Left ventricle myocardium inferior (tissue), 1 donor: ENCODE measurements around the gene FABP2. TPM values are rescaled to one million over a fixed set of nuclear protein-coding genes. Genes with fewer than 3 reads are reported as not detected.

ENCODE experiments used
- DNase-seq: peaks from one replicate; pipeline ENCODE4 v3.0.0-alpha.2; 2020
- H3K27ac ChIP-seq: fragments of 200-600 bp; replicated peaks from 2 replicates; pipeline ENCODE4 v1.8.0; 2021
- H3K27me3 ChIP-seq: fragments of 200-600 bp; 2 replicates; pipeline ENCODE4 v1.8.0; 2021; ENCODE audit warnings: low read depth
- H3K36me3 ChIP-seq: fragments of 200-600 bp; 2 replicates; pipeline ENCODE4 v1.8.0; 2021
- H3K4me1 ChIP-seq: fragments of 200-600 bp; 2 replicates; pipeline ENCODE4 v1.8.0; 2021
- H3K4me3 ChIP-seq: fragments of 200-600 bp; 2 replicates; pipeline ENCODE4 v1.8.0; 2021; ENCODE audit warnings: mild to moderate bottlenecking, moderate library complexity
- H3K9me3 ChIP-seq: fragments of 200-600 bp; replicated peaks from 2 replicates; pipeline ENCODE4 v1.8.0; 2021
- intact Hi-C: fragments of 100-400 bp; cut with micrococcal nuclease; formaldehyde crosslinking; loops from one replicate; pipeline ENCODE4 v1.11.0; 2022
- total RNA-seq: library from RNA; stranded (reverse); fragmentation: NEBNext Ultra II Directional; extraction: Animal tissue kit (Norgen Biotek cat#: 25700); gene quantifications from one replicate; pipeline ENCODE4 v1.2.1, GENCODE V29; 2021
- TF ChIP-seq, protein P1 (sequence below): fragments of 200-600 bp; IDR thresholded peaks from 2 replicates; pipeline ENCODE4 v1.8.0; 2021; ENCODE audit warnings: antibody characterized with exemption, mild to moderate bottlenecking, borderline replicate concordance
- donor health status: DM: no; HTN: yes; CAD: no; lungs with severe emphysema.

Gene FABP2
- total RNA-seq, 1 donor from 2014 or later, result not detected

DNA sequence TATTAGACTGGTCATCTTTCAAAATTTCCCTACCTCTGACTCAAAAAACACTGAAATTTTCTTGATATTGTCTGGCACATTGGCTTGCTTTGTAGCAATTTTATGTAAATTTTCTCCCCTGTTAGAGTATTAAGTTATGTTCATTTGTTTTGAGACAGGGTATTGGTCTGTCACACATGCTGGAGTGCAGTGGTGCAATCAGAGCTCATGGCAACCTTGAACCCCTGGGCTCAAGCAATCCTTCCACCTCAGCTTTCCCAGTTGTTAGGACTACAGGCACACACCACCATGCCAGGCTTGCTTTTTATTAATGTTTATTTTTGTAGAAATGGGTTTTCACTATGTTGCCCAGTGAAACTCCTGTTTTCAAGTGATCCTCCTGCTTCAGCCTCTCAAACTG is 17.5 kb downstream of the FABP2 start:
- H3K27ac ChIP-seq, result no peak overlapping the region
- H3K4me3 ChIP-seq, result no peak overlapping the region
- intact Hi-C loops, result no loop called here
- no peak for DNase-seq
- TF ChIP-seq, protein P1, sequence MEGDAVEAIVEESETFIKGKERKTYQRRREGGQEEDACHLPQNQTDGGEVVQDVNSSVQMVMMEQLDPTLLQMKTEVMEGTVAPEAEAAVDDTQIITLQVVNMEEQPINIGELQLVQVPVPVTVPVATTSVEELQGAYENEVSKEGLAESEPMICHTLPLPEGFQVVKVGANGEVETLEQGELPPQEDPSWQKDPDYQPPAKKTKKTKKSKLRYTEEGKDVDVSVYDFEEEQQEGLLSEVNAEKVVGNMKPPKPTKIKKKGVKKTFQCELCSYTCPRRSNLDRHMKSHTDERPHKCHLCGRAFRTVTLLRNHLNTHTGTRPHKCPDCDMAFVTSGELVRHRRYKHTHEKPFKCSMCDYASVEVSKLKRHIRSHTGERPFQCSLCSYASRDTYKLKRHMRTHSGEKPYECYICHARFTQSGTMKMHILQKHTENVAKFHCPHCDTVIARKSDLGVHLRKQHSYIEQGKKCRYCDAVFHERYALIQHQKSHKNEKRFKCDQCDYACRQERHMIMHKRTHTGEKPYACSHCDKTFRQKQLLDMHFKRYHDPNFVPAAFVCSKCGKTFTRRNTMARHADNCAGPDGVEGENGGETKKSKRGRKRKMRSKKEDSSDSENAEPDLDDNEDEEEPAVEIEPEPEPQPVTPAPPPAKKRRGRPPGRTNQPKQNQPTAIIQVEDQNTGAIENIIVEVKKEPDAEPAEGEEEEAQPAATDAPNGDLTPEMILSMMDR, result no peak
- H3K27me3 ChIP-seq, result no peaks in the 10 kb centered on the region
- no peaks in the 10 kb centered on the region for H3K36me3 ChIP-seq
- H3K9me3 ChIP-seq, result no peaks in the 10 kb centered on the region
- peaks cover 24% of the 10 kb centered on the region for H3K4me1 ChIP-seq

DNA sequence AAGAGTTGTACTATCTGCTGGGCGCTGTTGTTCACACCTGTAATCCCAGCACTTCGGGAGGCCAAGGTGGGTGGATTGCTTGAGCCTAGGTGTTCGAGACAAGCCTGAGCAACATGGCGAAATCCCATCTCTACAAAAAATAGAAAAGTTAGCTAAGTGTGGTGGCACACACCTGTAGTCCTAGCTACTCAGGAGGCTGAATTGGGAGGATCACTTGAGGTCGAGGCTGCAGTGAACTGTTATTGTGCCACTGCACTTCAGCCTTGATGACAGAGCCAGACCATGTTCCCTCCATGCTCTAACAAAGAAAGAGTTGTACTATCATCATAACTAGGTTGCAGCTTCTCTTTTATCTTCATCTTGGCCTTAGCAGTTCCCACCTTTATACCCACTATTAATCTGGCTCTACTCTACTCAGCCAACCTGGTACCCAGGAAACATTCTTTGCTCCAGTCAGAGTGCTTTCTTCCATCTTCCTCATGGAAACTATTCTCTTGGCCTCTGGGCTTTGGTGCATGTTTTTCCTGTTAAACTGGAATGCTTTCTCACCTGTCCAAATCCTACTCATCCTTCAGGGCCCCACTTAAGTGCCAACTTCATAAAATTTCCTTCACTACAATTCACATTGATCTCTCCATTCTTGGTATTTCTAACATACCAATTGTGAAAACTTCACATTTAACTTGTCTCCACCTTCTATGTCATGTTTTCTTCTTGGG is 18.2 kb downstream of the FABP2 start:
- no peak for DNase-seq
- Histone ChIP-seq H3K4me3 (no peak overlapping the region), H3K27ac (no peak overlapping the region), H3K4me1 (peaks cover 31% of the 10 kb centered on the region), H3K9me3 (no peaks in the 10 kb centered on the region), H3K36me3 (no peaks in the 10 kb centered on the region), H3K27me3 (no peaks in the 10 kb centered on the region)
- intact Hi-C loops, result no loop called here
- TF ChIP-seq, protein P1, result no peak

DNA sequence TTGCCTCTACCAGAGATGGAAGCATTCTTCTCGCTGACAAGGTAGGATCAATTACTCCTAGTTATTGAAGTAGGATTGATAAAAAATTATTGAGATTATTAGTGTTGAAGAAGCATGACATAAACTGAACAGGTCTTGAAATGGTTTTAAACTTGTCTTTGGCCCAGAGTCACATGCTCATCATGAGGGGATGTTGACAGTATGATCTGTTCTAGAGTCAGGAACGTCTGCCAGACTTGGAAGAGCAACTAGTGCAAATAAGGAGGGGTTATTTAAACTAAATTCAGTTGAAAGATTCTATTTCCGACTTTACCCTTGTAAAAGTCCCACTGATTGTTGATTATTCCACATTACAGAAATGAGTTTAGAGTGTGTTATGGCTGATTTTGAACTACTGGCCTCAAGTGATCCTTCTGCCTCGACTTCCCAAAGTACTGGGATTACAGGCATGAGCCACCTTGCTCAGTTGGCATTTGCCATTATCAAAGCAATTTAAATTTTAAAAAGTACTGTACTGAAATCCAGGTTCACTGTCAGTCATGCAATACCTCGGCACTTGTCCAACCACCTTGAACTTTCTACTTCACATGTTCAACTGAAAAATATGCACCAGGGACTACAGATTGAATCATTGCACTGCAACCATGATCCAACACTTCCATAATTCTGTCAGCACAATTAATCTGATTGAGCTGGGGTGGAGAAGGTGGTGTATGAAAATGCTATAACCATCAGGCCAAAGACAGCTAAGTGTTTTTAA is 19.7 kb downstream of the FABP2 start:
- TF ChIP-seq, protein P1, result no peak
- no peak overlapping the region for H3K4me3 ChIP-seq
- H3K27ac ChIP-seq, result peak overlapping the region; percentile 98
- peaks cover 14% of the 10 kb centered on the region for H3K36me3 ChIP-seq
- intact Hi-C loops, result no loop called here
- H3K4me1 ChIP-seq, result peaks cover 42% of the 10 kb centered on the region
- H3K9me3 ChIP-seq, result no peaks in the 10 kb centered on the region
- no peak for DNase-seq
- no peaks in the 10 kb centered on the region for H3K27me3 ChIP-seq

DNA sequence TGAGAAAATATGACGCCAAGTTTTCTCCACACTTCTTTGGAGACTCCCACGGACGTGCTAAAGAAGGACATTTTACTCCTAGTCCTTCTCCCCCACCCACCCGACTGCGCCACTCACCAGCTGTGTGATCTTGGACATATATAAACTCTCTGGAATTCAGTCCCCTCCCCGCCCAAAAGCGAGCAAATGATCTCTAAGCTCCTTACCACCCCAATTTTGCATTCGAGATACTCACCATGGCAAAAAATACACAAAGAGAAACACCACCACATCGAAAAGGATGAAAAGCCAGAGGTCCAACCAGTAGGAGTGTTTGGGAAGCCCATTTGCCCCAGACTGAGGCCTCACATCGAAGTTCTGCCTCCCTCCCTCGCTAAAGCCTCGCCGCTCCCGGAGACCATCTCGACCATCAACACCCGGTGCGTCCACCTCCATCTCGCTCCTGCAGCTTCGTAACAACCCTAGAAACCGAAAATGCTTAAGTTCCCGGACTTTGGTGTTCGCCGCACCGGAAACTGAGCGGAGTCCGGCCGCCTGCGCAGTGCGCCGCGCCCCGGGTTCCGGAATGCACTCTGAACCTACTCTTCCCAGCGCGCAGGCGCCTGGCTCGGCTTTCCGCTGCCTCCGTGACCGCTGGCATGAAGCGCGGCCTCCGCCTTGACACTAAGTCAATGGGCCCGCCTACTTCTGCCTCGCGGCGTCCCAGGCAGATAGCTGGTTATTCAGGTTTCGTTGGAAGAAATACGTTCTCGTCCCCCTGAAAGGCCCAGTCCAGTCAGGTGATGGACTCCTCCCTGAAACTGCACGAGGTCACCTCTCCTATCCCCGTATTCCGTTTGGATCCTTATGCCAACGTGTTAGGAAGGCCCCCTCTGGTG is 21.6 kb downstream of the FABP2 start:
- Histone ChIP-seq H3K4me3 (peak overlapping the region; percentile 90), H3K27ac (peak overlapping the region; percentile 98), H3K9me3 (no peaks in the 10 kb centered on the region), H3K4me1 (peaks cover 57% of the 10 kb centered on the region), H3K27me3 (no peaks in the 10 kb centered on the region), H3K36me3 (peaks cover 33% of the 10 kb centered on the region)
- TF ChIP-seq, protein P1, result no peak
- intact Hi-C loops, result no loop called here
- DNase-seq, result peak; percentile 95

DNA sequence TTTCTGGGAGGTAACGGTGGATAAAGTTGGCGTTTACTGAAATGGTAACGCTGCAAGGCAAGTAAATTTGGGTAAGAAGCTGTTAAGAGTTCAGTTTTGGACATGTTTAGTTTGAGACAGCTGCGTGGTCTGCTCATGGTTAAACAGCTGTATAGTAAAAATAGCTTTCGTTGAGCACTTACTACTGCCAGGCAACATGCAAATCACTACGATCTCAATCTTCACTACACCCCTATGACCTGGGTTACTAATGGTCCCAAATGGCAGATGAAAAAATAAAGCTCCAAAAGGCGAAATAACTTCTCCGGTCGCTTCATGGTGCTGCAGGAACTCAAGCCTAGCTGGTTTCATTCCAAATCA is 22.2 kb downstream of the FABP2 start:
- no peaks in the 10 kb centered on the region for H3K9me3 ChIP-seq
- TF ChIP-seq, protein P1, result no peak
- H3K4me3 ChIP-seq, result peak overlapping the region; percentile 90
- peaks cover 63% of the 10 kb centered on the region for H3K4me1 ChIP-seq
- peak overlapping the region; percentile 98 for H3K27ac ChIP-seq
- DNase-seq, result no peak
- no peaks in the 10 kb centered on the region for H3K27me3 ChIP-seq
- intact Hi-C loops, result no loop called here
- peaks cover 36% of the 10 kb centered on the region for H3K36me3 ChIP-seq
